T1000 (cell line): Measurements from ENCODE around the gene SCARB1.

Source experiments
- DNase-seq: peaks from one replicate; lab custom pipeline; 2025; ENCODE audit warnings: mixed read lengths; lab: John Stamatoyannopoulos, UW

SCARB1 gene

DNA sequence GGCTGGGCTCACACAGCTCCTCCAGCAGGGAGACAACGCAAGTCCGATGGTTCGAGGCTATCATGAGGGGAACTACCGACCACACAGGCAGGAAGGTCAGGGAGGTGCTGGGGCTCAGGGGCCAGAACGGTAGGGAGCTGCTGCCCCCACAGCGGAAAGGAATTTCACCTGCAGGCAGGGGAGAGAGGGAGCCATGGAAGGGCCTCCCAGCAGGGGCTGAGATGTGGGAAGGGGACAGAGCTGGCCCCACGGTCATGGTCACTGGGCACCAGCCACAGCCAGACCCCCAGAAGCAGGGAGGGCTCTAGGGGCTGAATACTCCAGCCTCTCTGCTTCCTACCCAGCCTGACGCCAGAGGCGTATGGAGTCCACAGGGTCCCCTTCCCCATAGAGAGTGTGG, 103.1 kb downstream of the SCARB1 start:
- no peak for DNase-seq

DNA sequence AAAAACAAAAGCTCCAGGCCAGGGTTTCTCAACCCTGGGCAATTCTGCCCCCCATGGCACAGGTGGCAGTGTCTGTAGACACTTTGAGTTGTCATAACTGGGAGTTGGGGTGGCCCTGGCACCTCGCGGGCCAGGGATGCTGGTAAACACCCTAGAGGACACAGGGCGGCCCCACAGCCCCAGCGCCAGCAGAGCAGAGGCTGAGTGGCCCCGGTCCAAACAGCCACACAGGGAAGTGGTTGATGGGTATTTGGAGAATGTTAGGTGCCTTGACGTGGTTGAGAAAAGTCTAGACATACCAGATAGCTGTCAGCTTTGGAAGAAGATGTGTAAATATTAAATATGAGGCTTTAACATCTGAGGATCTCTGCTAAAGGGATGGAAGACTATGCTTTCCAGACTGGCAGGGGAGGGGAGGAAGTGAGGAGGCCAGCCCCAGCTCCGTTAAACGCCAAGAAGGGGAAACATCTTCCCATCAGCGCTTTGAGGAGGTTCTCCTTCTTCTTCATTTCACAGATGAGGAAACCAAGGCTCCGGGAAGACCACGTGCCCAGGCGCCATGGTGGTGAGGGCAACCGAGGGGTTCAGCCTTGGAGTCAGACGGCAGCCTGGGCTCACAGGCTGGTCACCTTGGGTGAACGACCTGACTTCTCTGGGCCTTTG, 103.7 kb downstream of the SCARB1 start:
- DNase-seq, result no peak

DNA sequence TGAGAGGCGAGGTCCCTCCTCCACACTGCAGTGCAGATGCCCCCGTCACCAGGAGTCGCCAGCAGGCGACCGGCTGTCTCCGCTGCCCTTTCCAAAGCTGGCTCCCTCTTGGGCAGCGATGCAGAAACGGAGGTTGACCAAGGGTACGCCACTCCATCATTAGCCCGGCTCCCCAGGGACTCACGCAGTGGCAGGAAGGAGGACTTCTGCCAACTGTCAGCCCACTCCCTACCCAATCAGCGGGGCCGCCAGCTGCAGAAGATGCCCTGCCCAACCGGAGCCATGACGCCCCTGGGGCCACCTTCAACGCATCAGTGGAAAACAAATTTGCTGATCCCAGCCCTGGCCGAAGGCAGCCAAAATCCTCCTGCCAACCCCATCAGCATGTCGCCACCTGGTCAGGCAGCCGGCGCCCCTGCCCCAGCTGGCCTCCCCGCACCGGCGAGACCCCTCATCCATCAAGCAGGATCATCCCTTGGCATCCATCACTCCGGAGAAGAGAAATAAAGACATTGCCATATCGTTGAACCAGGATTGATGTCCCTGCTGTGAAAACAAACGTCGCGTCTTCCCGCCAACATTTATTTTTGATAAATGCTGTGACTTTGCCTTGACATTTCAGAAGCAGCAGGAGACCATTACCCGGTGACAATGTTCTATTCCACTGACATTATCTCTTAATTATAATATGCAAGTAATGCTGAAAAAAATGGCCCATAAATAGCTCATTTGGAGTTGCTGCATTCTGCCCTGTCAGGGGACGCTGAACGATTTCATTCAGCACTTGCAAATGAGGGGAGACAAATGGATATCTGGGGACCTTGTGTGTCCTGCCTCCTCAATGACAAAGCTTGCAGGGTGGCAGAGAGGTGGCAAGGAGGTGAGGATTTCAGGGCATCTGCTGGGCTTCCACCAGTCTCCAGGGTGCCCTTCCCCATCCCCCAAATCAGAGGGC, 105.1 kb downstream of the SCARB1 start:
- DNase-seq, result no peak

DNA sequence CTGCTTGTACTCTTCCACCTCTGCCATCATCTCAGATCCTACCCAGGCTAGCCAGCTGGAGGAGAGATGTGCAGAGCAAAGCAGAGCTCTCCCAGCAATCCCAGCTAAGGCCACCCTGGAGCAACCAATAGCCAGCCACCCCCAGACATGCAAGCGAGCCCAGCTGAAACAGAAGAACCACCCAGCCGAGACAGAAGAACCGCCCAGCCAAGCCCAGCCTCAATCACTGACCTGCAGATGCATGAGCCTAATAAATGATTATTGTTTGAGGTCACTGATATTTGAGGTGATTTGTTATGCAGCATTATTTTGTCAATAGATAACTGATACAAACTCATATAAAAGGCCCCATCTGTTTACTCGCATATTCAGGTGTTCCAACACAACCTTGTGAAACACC, 106.3 kb downstream of the SCARB1 start:
- no peak for DNase-seq

GRCh38 chr12:124756760-124757159, 106.9 kb downstream of the SCARB1 start:
- DNase-seq, result no peak

DNA sequence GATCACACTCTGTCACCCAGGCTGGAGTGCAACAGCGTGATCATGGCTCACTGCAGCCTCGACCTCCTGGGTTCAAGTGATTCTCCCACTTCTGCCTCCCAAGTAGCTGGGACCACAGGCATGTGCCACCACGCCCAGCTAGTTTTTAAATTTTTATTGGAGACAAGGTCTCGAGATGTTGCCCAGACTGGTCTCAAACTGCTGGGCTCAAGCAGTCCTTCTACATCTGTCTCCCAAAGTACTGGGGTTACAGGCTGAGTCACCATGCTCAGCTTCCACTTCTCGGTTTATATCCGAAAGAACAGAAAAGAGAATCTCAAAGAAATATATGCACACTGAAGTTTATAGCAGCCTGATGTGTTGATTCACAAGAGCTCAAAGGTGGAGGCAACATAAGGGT, 107.5 kb downstream of the SCARB1 start:
- DNase-seq, result no peak

GRCh38 chr12:124755801-124756148, 107.9 kb downstream of the SCARB1 start:
- no peak for DNase-seq

DNA sequence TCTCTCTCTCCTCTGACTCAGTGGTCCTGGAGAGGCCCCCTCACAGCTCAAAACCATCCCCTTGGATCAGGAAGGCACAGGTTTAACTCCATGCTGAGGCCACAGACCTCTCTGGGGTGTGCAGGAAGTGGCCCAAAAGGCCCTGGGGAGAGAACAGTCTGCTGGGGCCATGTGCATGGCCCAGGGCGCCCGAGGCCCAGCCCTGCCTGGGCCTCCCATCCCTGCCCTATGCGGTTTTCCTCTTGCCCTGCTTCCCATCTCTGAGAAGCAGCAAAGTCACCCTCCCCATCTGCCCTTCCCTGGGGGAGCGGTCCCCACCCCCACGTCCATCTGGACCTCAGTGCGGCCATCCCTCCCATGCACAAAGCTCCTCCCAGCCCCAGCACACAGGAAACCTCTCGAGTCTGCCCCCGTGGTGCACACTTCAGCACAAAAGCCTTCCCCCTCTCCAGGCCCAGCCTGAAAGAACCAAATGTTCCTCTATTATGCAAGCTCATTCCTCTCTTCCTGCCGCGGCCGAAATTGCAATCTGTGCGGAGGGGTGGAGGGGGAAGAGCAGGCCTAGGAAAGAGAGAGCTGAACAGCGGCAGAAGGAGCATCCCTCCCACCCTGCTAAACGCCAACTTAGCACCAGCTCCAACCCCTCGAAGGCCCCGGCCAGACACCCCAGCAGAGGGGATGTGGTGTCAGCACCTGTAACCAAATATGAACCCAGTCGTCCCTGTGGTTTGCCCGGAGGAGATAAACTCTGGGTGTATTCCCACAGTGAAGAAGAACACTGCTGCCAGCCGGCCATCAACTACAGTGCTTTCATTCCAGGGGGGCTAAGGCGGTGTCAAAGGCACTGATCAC, 108.5 kb downstream of the SCARB1 start:
- no peak for DNase-seq

DNA sequence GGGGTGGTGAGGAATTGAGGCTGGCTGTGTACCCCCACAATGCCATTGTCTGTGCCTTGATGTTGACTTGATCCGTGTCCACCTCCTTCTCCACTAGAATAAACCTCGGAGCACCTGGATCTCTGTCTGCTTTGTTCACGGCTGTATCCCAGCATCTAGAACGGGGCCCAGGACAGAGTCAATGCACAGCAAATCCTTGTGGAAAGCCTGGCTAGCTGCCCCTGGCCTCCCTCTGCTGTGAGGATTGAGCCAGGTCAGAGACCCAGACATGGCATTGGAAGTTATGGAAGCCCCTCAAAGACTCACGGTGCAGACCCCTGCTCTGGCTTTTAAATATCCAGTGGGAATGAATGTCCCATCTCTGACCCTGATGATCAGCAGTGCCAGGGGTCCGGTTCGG, 109.2 kb downstream of the SCARB1 start:
- no peak for DNase-seq

GRCh38 chr12:124753993-124754392, 109.7 kb downstream of the SCARB1 start:
- no peak for DNase-seq

GRCh38 chr12:124753228-124753591, 110.5 kb downstream of the SCARB1 start:
- DNase-seq, result no peak

DNA sequence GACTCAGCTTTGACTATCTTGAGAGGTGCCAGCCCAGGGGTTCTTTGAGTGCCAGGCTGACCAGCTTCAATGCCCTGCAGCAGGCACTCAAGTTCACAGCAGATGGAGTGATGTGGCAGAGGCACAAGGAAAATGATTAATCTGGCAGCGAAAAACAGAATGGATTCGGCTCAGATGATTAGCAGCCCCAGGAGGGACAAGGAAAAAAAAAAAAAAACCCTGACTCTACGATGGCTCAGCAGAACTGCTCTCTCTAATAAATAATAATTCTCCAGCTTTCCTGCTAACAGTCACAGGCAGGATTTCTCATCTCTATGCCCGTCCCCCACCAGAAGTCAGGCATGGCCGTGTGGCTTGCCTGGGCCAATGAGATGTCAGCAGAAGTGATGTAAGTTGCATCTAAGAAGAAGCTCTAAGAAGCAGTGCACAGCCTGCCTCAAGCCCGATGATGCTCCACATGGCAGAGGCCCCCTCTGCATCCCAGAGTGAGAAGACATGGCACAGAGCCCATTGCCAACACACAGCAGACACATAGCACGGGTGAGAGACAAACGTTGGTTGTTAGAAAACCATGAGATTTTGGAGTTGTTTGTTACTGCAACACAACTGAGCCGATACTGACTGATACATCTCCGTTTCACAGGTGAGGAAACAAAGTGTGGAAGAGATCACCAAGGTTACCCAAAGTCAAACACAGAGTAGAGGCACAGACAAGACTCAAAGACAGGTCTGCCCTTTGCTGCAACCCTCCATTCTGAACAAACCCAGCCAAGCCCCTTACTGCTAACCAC, 111.0 kb downstream of the SCARB1 start:
- DNase-seq, result peak; percentile 72

GRCh38 chr12:124751654-124752355, 111.9 kb downstream of the SCARB1 start:
- peak; percentile 27 for DNase-seq

- DNase-seq, result no peak
Measured at GRCh38 chr12:124750787-124751471, 112.7 kb downstream of the SCARB1 start.

- no peak for DNase-seq
Measured at GRCh38 chr12:124750149-124750656, 113.5 kb downstream of the SCARB1 start.

GRCh38 chr12:124749725-124750124, 113.9 kb downstream of the SCARB1 start:
- DNase-seq, result no peak

- DNase-seq, result peak; percentile 47
Measured at GRCh38 chr12:124747426-124748161, 116.1 kb downstream of the SCARB1 start.

- DNase-seq, result no peak
Measured at GRCh38 chr12:124746649-124747425, 116.8 kb downstream of the SCARB1 start.
